Tibial nerve (tissue), 4 donors: Measurements from ENCODE around the gene BAIAP2. TPM values are rescaled to one million over a fixed set of nuclear protein-coding genes. Genes with fewer than 3 reads are reported as not detected.

Experiments
- DNase-seq, 2 donors: peaks; one replicate each; pipeline ENCODE4 v3.0.0-alpha.2; 2019; ENCODE audit warnings: low spot score in 2 of 2
- H3K27ac ChIP-seq, 4 donors: fragments of 200-600 bp; sonication (generic) in 3 of 4; one replicate each; pipeline ENCODE4 v1.5.1; 2017 to 2019; ENCODE audit warnings: mild to moderate bottlenecking in 1 of 4
- H3K27me3 ChIP-seq, 2 donors: fragments of 200-600 bp; sonication (generic) in 1 of 2; one replicate each; pipeline versions ENCODE4 v1.5.1 to v1.6.0; 2017 to 2019
- H3K36me3 ChIP-seq, 3 donors: fragments of 200-600 bp; sonication (generic); one replicate each; pipeline ENCODE4 v1.5.1; 2018 to 2019
- H3K4me1 ChIP-seq, 4 donors: fragments of 200-600 bp; sonication (generic) in 3 of 4; one replicate each; pipeline ENCODE4 v1.5.1; 2017 to 2019
- H3K4me3 ChIP-seq, 4 donors: fragments of 200-600 bp; sonication (generic) in 3 of 4; one replicate each; pipeline ENCODE4 v1.5.1; 2017 to 2019; ENCODE audit warnings: mild to moderate bottlenecking in 1 of 4, moderate library complexity in 1 of 4
- H3K9me3 ChIP-seq, 4 donors: fragments of 200-600 bp; sonication (generic) in 3 of 4; one replicate each; pipeline ENCODE4 v1.5.1; 2017 to 2019
- CTCF ChIP-seq, 5 experiments: fragments of 200-600 bp in 3 of 5; fragments of 450-650 bp in 2 of 5; sonication (generic) in 3 of 5; IDR thresholded peaks; one replicate each; pipeline ENCODE4 v1.5.1; 2016 to 2019; ENCODE audit warnings: antibody characterized with exemption in 5 of 5, mild to moderate bottlenecking in 3 of 5, moderate library complexity in 2 of 5
- EP300 ChIP-seq, 2 donors: sonication (generic); formaldehyde crosslinking; IDR thresholded peaks; one replicate each; pipeline ENCODE4 v1.6.1; 2017; ENCODE audit warnings: antibody characterized with exemption in 2 of 2, mild to moderate bottlenecking in 1 of 2
- POLR2A ChIP-seq, 2 donors: fragments of 450-650 bp; IDR thresholded peaks; one replicate each; pipeline ENCODE4 v1.6.1; 2017; ENCODE audit warnings: antibody characterized with exemption in 2 of 2, mild to moderate bottlenecking in 2 of 2, moderate library complexity in 2 of 2
- WGBS, 2 donors: methylation state at CpG; one replicate each; pipeline ENCODE4 v1.1.5; 2018; 5-methylcytosine and 5-hydroxymethylcytosine counted together
- total RNA-seq, 4 donors: library from RNA; depleted of rRNA; stranded (reverse); fragments of >200 nt; gene quantifications; one replicate each; pipeline ENCODE4 v1.1.0, GENCODE V29; 2016

BAIAP2 gene
- total RNA-seq, 4 donors from 2014 or later, result 49.5 to 81.2 (median 66.9) TPM

GRCh38 chr17:81084680-81085419 lies 49.9 kb downstream of the BAIAP2 start:
- Histone ChIP-seq H3K36me3 (peaks cover 0 to 58% (median 10%) of the 10 kb centered on the region in 3 donors), H3K27ac (peak overlapping the region in 2 of 4 donors; percentile 76 to 88), H3K9me3 (no peaks in the 10 kb centered on the region), H3K27me3 (no peaks in the 10 kb centered on the region), H3K4me3 (no peak overlapping the region), H3K4me1 (peaks cover 0 to 63% (median 13%) of the 10 kb centered on the region in 4 donors)
- TF ChIP-seq POLR2A (IDR thresholded peaks at IDR 0.05), result no peak
- no peak for TF ChIP-seq CTCF (IDR thresholded peaks at IDR 0.05)
- no peak for TF ChIP-seq EP300 (IDR thresholded peaks at IDR 0.05)
- WGBS, 2 donors, result 75 to 77% methylated on average over 26 of the region's 26 CpGs
- DNase-seq, result no peak

- Histone ChIP-seq H3K4me1 (peaks cover 0 to 63% (median 16%) of the 10 kb centered on the region in 4 donors), H3K27me3 (no peaks in the 10 kb centered on the region), H3K9me3 (no peaks in the 10 kb centered on the region), H3K4me3 (no peak overlapping the region), H3K27ac (peak overlapping the region in 1 of 4 donors; percentile 88), H3K36me3 (peaks cover 0 to 53% (median 10%) of the 10 kb centered on the region in 3 donors)
- WGBS, 2 donors, result 80 to 85% methylated on average over 20 of the region's 20 CpGs
- no peak for TF ChIP-seq POLR2A (IDR thresholded peaks at IDR 0.05)
- TF ChIP-seq CTCF (IDR thresholded peaks at IDR 0.05), result peak in 1 of 5 experiments; percentile 12
- DNase-seq, result no peak
These were observed 50.5 kb downstream of the BAIAP2 start for GRCh38 chr17:81085420-81085911.

GRCh38 chr17:81086789-81087551 lies 52.0 kb downstream of the BAIAP2 start:
- H3K36me3 ChIP-seq, result peaks cover 0 to 53% (median 10%) of the 10 kb centered on the region in 3 donors
- no peak for TF ChIP-seq EP300 (IDR thresholded peaks at IDR 0.05)
- TF ChIP-seq CTCF (IDR thresholded peaks at IDR 0.05), result no peak
- TF ChIP-seq POLR2A (IDR thresholded peaks at IDR 0.05), result no peak
- 88 to 89% methylated on average over 27 to 31 of the region's 32 CpGs for WGBS, 2 donors
- peak overlapping the region in 1 of 4 donors; percentile 5 for H3K27ac ChIP-seq
- H3K9me3 ChIP-seq, result no peaks in the 10 kb centered on the region
- H3K4me1 ChIP-seq, result peaks cover 0 to 69% (median 25%) of the 10 kb centered on the region in 4 donors
- H3K27me3 ChIP-seq, result no peaks in the 10 kb centered on the region
- DNase-seq, result no peak
- no peak overlapping the region for H3K4me3 ChIP-seq

- 65 to 80% methylated on average over 22 to 25 of the region's 26 CpGs for WGBS, 2 donors
- peaks cover 0 to 71% (median 35%) of the 10 kb centered on the region in 4 donors for H3K4me1 ChIP-seq
- no peaks in the 10 kb centered on the region for H3K27me3 ChIP-seq
- H3K27ac ChIP-seq, result peak overlapping the region; percentile 43 to 96 (median 86)
- H3K36me3 ChIP-seq, result peaks cover 0 to 39% (median 10%) of the 10 kb centered on the region in 3 donors
- no peak overlapping the region for H3K4me3 ChIP-seq
- TF ChIP-seq EP300 (IDR thresholded peaks at IDR 0.05) (peak in 1 of 2 donors; percentile 5), POLR2A (IDR thresholded peaks at IDR 0.05) (peak in 1 of 2 donors; percentile 28), CTCF (IDR thresholded peaks at IDR 0.05) (no peak)
- DNase-seq, result peak; percentile 53 to 59
- H3K9me3 ChIP-seq, result no peaks in the 10 kb centered on the region
These were observed 55.6 kb downstream of the BAIAP2 start for GRCh38 chr17:81090361-81091136.
